Testis (tissue), 2 donors: ENCODE measurements around the gene DTNB.

Experiments used
- CTCF ChIP-seq, 3 experiments: fragments of 450-650 bp in 2 of 3; fragments of 200-600 bp in 1 of 3; sonication (generic) in 1 of 3; IDR thresholded peaks; one replicate each; pipeline ENCODE4 v1.5.1; 2016 to 2019; ENCODE audit warnings: antibody characterized with exemption in 3 of 3, mild to moderate bottlenecking in 2 of 3, moderate library complexity in 1 of 3
- POLR2A ChIP-seq: fragments of 450-650 bp; IDR thresholded peaks from one replicate; pipeline ENCODE4 v1.6.1; 2017; ENCODE audit warnings: antibody characterized with exemption, mild to moderate bottlenecking, moderate library complexity

- TF ChIP-seq CTCF (IDR thresholded peaks at IDR 0.05) (no peak), POLR2A (no peak)
These were observed 242.8 kb downstream of the DTNB start for GRCh38 chr2:25430556-25430955.
